K562 (cell line): ENCODE data around the gene FAM111B. TPM values are rescaled to one million over a fixed set of nuclear protein-coding genes. Genes with fewer than 3 reads are reported as not detected.

ENCODE experiments used
- ATF1 ChIP-seq, 2 experiments: fragments of 450-650 bp in 1 of 2; IDR thresholded peaks; 2 replicates each; pipeline ENCODE4 v1.6.1; 2016; ENCODE audit warnings: missing compliant biosample characterization in 1 of 2, missing genetic modification characterization in 1 of 2
- MAFF ChIP-seq: IDR thresholded peaks from 2 replicates; pipeline ENCODE4 v1.6.1; 2012; ENCODE audit warnings: low read length, improper control_type of control experiment
- MAFG ChIP-seq: fragments of 450-650 bp; conservative IDR thresholded peaks from 2 replicates; pipeline ENCODE4 v1.6.1; 2016; ENCODE audit warnings: missing genetic modification characterization, missing compliant biosample characterization
- MTA3 ChIP-seq: fragments of 450-650 bp; formaldehyde crosslinking; IDR thresholded peaks from 2 replicates; pipeline ENCODE4 v1.6.1; 2017; ENCODE audit warnings: mild to moderate bottlenecking, borderline replicate concordance
- PHF8 ChIP-seq: fragments of 200-600 bp; sonication (generic); IDR thresholded peaks from 2 replicates; pipeline ENCODE4 v1.6.1; 2012; ENCODE audit warnings: mixed run types, mild to moderate bottlenecking, inconsistent platforms, low read length, moderate library complexity, borderline replicate concordance
- POLR3A ChIP-seq: IDR thresholded peaks from 2 replicates; pipeline ENCODE4 v1.6.1; 2011; ENCODE audit warnings: borderline replicate concordance, mild to moderate bottlenecking, moderate library complexity; ENCODE audit not compliant: insufficient read length, insufficient read depth; ENCODE audit errors: extremely low read depth
- STAT5B ChIP-seq: fragments of 250-450 bp; sonication (Bioruptor Pico); IDR thresholded peaks from 2 replicates; pipeline ENCODE4 v1.8.0; 2021; ENCODE audit warnings: mild to moderate bottlenecking, inconsistent platforms
- TAF9B ChIP-seq: fragments of 450-650 bp; IDR thresholded peaks from 2 replicates; pipeline ENCODE4 v1.6.1; 2018; ENCODE audit warnings: mild to moderate bottlenecking; ENCODE audit not compliant: partially characterized antibody
- TRIM24 ChIP-seq, 2 experiments: fragments of 450-650 bp; IDR thresholded peaks; 2 replicates each; pipeline ENCODE4 v1.6.1; 2016
- YBX1 ChIP-seq: fragments of 450-650 bp; IDR thresholded peaks from 2 replicates; pipeline ENCODE4 v1.7.1; 2016; ENCODE audit warnings: mild to moderate bottlenecking
- ZNF408 ChIP-seq: fragments of 250-450 bp; sonication (Bioruptor Pico); IDR thresholded peaks from 2 replicates; pipeline ENCODE4 v1.4.0; 2020; ENCODE audit warnings: low read depth, mild to moderate bottlenecking, moderate library complexity
- ZNF586 ChIP-seq: fragments of 450-650 bp; formaldehyde crosslinking; conservative IDR thresholded peaks from 2 replicates; pipeline ENCODE4 v1.4.0; 2020; ENCODE audit warnings: mild to moderate bottlenecking, moderate library complexity
- polyA plus RNA-seq, 8 experiments: library from polyadenylated mRNA; depleted of rRNA in 4 of 8; stranded (reverse) in 5 of 8; unstranded in 3 of 8; fragments of >200 nt; fragmentation: Nextera tagmentation in 2 of 8; fragmentation: Illumina TruSeq in 1 of 8; extraction: Ambion mirVana in 2 of 8; extraction: Trizol in 1 of 8; gene quantifications; 2 replicates each; pipeline versions ENCODE4 v1.2.1 to v1.2.3, GENCODE V29; 2011 to 2014; ENCODE audit warnings: inconsistent platforms in 1 of 8, missing spikeins in 1 of 8
- total RNA-seq, 7 experiments: library from RNA; depleted of rRNA in 6 of 7; stranded (reverse); fragments of >200 nt in 6 of 7; fragmentation: Illumina TruSeq in 2 of 7; extraction: Trizol in 2 of 7; gene quantifications; 2 replicates each; pipeline versions ENCODE4 v1.2.1 to v1.2.3, GENCODE V29; 2011 to 2021; ENCODE audit warnings: low replicate concordance in 1 of 7
- TF ChIP-seq, protein P1 (sequence below): sonication (generic); formaldehyde crosslinking; IDR thresholded peaks from 2 replicates; pipeline ENCODE4 v1.8.0; 2022; ENCODE audit warnings: mild to moderate bottlenecking, missing genetic modification reagents
- TF ChIP-seq, protein P2 (sequence below): fragments of 250-450 bp; sonication (Bioruptor Pico); IDR thresholded peaks from 2 replicates; pipeline ENCODE4 v1.8.0; 2021; ENCODE audit warnings: moderate library complexity, mild to moderate bottlenecking, inconsistent platforms
- TF ChIP-seq, protein P3 (sequence below): IDR thresholded peaks from 2 replicates; pipeline ENCODE4 v1.6.1; 2016; ENCODE audit warnings: missing genetic modification characterization, missing compliant biosample characterization
- TF ChIP-seq, protein P4 (sequence below), 2 experiments: fragments of 450-650 bp; formaldehyde crosslinking in 1 of 2; IDR thresholded peaks; 2 replicates each; pipeline versions ENCODE4 v1.4.0 to v1.6.1; 2014 to 2020; ENCODE audit warnings: mild to moderate bottlenecking in 2 of 2, borderline replicate concordance in 1 of 2, low read depth in 1 of 2

Gene FAM111B
- total and polyA plus RNA-seq, 9 of the 15 experiments (the other 6 are each of a cell fraction or from before 2014, with no cell fraction given), result 0.01 to 0.33 (median 0.06) TPM; not detected in 5

DNA sequence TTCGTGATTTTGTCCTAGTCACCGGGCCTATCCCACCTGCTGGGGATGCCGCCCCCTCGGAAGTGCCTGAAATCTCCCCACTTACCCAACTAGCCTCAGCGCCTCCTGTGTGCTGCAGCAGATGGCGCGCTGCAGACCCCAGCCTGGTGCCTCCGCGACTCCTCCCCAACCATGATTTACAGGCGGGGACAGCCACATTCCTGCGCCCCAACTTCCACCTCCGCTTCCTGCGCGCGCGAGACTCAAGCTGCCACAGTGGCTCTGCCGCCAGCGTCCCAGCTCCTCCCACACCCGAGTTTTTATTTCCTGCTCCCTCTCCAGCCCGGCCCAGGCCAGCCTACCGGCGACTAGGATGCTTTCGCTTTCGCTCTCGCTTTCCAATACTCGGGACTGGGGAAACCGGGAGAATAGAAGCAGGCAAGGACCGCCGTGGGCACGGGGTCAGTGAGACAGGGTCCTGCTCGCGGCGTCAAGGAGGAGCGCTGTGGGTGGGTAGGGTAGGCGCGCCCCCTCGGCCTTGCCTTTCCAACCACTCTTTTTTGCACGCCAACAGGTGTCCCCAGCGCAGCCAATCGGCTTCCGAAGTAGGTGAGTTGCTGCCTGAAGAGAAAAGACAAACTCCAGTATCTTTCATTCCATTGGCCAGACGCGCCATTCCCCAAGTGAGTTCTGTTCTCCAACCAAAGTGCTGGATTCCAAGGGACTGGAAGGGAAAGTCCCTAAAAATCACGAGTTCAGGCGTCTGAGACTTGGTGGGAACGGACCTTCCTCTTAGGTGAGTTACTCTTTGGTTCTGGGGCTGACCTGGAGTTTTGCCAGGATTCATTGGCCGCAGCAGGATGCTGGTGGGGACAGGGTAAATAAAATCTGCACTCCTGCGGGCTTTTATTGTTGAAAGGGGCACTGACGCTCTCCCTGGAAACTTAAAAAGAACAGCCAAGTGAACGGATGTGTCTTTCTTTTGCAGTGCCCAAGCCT, 35.8 kb downstream of the FAM111B start, which contains the start of gene FAM111A (continued):
- TF ChIP-seq ATF1 (CRISPR knock-in tag; IDR thresholded peaks at IDR 0.05), result no peak
- no peak; the same call in 1 of the 2 replicates for TF ChIP-seq ATF1 (tag; IDR thresholded peaks at IDR 0.05)
- TF ChIP-seq MAFF, result no peak
- TF ChIP-seq, protein P1, sequence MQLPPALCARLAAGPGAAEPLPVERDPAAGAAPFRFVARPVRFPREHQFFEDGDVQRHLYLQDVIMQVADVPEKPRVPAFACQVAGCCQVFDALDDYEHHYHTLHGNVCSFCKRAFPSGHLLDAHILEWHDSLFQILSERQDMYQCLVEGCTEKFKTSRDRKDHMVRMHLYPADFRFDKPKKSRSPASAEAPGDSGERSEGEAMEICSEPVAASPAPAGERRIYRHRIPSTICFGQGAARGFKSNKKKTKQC (CRISPR knock-in tag), result no peak
- TF ChIP-seq MAFG (tag), result no peak
- peak; percentile 79; the same call in 1 of the 2 replicates for TF ChIP-seq MTA3
- no peak for TF ChIP-seq TAF9B
- no peak for TF ChIP-seq TRIM24 (IDR thresholded peaks at IDR 0.05)
- TF ChIP-seq, protein P2, sequence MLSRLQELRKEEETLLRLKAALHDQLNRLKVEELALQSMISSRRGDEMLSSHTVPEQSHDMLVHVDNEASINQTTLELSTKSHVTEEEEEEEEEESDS (CRISPR knock-in tag), result no peak
- TF ChIP-seq, protein P3, sequence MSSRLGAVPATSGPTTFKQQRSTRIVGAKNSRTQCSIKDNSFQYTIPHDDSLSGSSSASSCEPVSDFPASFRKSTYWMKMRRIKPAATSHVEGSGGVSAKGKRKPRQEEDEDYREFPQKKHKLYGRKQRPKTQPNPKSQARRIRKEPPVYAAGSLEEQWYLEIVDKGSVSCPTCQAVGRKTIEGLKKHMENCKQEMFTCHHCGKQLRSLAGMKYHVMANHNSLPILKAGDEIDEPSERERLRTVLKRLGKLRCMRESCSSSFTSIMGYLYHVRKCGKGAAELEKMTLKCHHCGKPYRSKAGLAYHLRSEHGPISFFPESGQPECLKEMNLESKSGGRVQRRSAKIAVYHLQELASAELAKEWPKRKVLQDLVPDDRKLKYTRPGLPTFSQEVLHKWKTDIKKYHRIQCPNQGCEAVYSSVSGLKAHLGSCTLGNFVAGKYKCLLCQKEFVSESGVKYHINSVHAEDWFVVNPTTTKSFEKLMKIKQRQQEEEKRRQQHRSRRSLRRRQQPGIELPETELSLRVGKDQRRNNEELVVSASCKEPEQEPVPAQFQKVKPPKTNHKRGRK, result no peak
- no peak for TF ChIP-seq POLR3A
- no peak for TF ChIP-seq ZNF586
- TF ChIP-seq PHF8, result peak; percentile 37
- TF ChIP-seq, protein P4, sequence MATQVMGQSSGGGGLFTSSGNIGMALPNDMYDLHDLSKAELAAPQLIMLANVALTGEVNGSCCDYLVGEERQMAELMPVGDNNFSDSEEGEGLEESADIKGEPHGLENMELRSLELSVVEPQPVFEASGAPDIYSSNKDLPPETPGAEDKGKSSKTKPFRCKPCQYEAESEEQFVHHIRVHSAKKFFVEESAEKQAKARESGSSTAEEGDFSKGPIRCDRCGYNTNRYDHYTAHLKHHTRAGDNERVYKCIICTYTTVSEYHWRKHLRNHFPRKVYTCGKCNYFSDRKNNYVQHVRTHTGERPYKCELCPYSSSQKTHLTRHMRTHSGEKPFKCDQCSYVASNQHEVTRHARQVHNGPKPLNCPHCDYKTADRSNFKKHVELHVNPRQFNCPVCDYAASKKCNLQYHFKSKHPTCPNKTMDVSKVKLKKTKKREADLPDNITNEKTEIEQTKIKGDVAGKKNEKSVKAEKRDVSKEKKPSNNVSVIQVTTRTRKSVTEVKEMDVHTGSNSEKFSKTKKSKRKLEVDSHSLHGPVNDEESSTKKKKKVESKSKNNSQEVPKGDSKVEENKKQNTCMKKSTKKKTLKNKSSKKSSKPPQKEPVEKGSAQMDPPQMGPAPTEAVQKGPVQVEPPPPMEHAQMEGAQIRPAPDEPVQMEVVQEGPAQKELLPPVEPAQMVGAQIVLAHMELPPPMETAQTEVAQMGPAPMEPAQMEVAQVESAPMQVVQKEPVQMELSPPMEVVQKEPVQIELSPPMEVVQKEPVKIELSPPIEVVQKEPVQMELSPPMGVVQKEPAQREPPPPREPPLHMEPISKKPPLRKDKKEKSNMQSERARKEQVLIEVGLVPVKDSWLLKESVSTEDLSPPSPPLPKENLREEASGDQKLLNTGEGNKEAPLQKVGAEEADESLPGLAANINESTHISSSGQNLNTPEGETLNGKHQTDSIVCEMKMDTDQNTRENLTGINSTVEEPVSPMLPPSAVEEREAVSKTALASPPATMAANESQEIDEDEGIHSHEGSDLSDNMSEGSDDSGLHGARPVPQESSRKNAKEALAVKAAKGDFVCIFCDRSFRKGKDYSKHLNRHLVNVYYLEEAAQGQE (IDR thresholded peaks at IDR 0.05; ENCODE audit: borderline replicate concordance), result 0 out of 2 replicates have a peak, but pooled peaks have one; percentile 6
- TF ChIP-seq, protein P4 (CRISPR knock-in tag; IDR thresholded peaks at IDR 0.05; ENCODE audit: low read depth), result no peak
- TF ChIP-seq YBX1, result no peak
- TF ChIP-seq ZNF408, result no peak
- TF ChIP-seq STAT5B, result no peak
